Uterus (tissue), 4 donors: ENCODE results near the gene PRKAG2. TPM values are rescaled to one million over a fixed set of nuclear protein-coding genes. Genes with fewer than 3 reads are reported as not detected.

Experiments used
- DNase-seq, 2 donors: peaks; one replicate each; pipeline ENCODE4 v3.0.0-alpha.2; 2019 to 2020
- H3K27ac ChIP-seq, 2 donors: fragments of 200-600 bp; sonication (generic); 1 replicate in 1 of 2; 2 replicates in 1 of 2; pipeline ENCODE4 v1.5.1; 2016 to 2018
- H3K27me3 ChIP-seq, 2 donors: fragments of 200-600 bp; sonication (generic); one replicate each; pipeline ENCODE4 v1.5.1; 2018 to 2019; ENCODE audit warnings: control low read depth in 1 of 2
- H3K36me3 ChIP-seq, 2 donors: fragments of 200-600 bp; sonication (generic); one replicate each; pipeline ENCODE4 v1.5.1; 2019; ENCODE audit warnings: control low read depth in 1 of 2
- H3K4me1 ChIP-seq, 2 donors: fragments of 200-600 bp; sonication (generic); one replicate each; pipeline ENCODE4 v1.5.1; 2018 to 2019; ENCODE audit warnings: control low read depth in 1 of 2
- H3K4me3 ChIP-seq, 2 donors: fragments of 200-600 bp; sonication (generic); 1 replicate in 1 of 2; 2 replicates in 1 of 2; pipeline ENCODE4 v1.5.1; 2018 to 2019; ENCODE audit warnings: mild to moderate bottlenecking in 1 of 2
- H3K9me3 ChIP-seq, 2 donors: fragments of 200-600 bp; sonication (generic); one replicate each; pipeline ENCODE4 v1.5.1; 2019; ENCODE audit warnings: control low read depth in 1 of 2
- CTCF ChIP-seq, 4 experiments: fragments of 200-600 bp in 2 of 4; fragments of 450-650 bp in 2 of 4; sonication (generic) in 2 of 4; IDR thresholded peaks; one replicate each; pipeline ENCODE4 v1.5.1; 2016 to 2019; ENCODE audit warnings: antibody characterized with exemption in 4 of 4, mild to moderate bottlenecking in 2 of 4, moderate library complexity in 1 of 4
- POLR2A ChIP-seq, 2 donors: fragments of 450-650 bp; IDR thresholded peaks; one replicate each; pipeline ENCODE4 v1.6.1; 2016; ENCODE audit warnings: antibody characterized with exemption in 2 of 2, mild to moderate bottlenecking in 1 of 2, moderate library complexity in 1 of 2
- intact Hi-C: fragments of 100-400 bp; cut with DNase I; formaldehyde crosslinking; loops from one replicate; pipeline ENCODE4 v1.15.1; 2023; ENCODE audit warnings: low total_unique reads
- total RNA-seq, 4 donors: library from RNA; depleted of rRNA in 3 of 4; stranded (reverse); fragments of >200 nt in 3 of 4; gene quantifications; one replicate each; pipeline versions ENCODE4 v1.1.0 to v1.2.4, GENCODE V29; 2014 to 2023
- donor health status: DM: yes; HTN: yes; CAD: no.

Gene PRKAG2
- total RNA-seq, 4 donors from 2014 or later, result 15.1 to 66.2 (median 33.6) TPM

- Histone ChIP-seq H3K27me3 (no peaks in the 10 kb centered on the region), H3K36me3 (no peaks in the 10 kb centered on the region), H3K4me3 (no peak overlapping the region), H3K9me3 (no peaks in the 10 kb centered on the region), H3K4me1 (no peaks in the 10 kb centered on the region), H3K27ac (no peak overlapping the region)
- no peak for DNase-seq
- intact Hi-C loops, result no loop called here
- TF ChIP-seq POLR2A (IDR thresholded peaks at IDR 0.05) (no peak), CTCF (IDR thresholded peaks at IDR 0.05) (no peak)
Measured at GRCh38 chr7:151802469-151802846, 74.5 kb downstream of the PRKAG2 start.

- Histone ChIP-seq H3K4me1 (no peaks in the 10 kb centered on the region), H3K4me3 (no peak overlapping the region), H3K9me3 (no peaks in the 10 kb centered on the region), H3K27ac (no peak overlapping the region), H3K36me3 (no peaks in the 10 kb centered on the region), H3K27me3 (no peaks in the 10 kb centered on the region)
- intact Hi-C loops, result no loop called here
- TF ChIP-seq CTCF (IDR thresholded peaks at IDR 0.05) (no peak), POLR2A (IDR thresholded peaks at IDR 0.05) (no peak)
- DNase-seq, result no peak
Measured at GRCh38 chr7:151801782-151802468, 75.0 kb downstream of the PRKAG2 start.

DNA sequence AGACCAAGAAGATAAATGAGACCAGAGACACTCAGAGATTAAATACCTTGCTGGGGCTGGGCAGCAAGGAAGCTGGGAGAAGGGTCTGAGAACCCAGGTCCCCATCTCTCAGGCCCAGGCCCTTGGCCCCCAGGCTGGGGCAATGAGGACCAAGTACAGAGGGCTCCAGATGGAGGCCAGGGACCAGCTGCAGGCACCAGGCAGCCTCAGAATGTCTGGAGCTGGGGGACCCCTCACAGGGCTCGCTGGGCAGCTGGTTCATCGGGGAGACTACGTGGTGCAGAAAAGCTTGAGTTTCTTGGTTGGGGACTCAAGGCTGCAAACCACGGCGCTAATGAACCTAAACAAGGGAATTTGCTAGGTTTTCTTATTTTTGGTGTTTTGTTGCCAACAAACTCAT, 75.6 kb downstream of the PRKAG2 start:
- Histone ChIP-seq H3K9me3 (no peaks in the 10 kb centered on the region), H3K27ac (no peak overlapping the region), H3K27me3 (no peaks in the 10 kb centered on the region), H3K36me3 (no peaks in the 10 kb centered on the region), H3K4me3 (no peak overlapping the region), H3K4me1 (no peaks in the 10 kb centered on the region)
- TF ChIP-seq CTCF (IDR thresholded peaks at IDR 0.05) (no peak), POLR2A (IDR thresholded peaks at IDR 0.05) (no peak)
- no peak for DNase-seq
- intact Hi-C loops, result no loop called here

DNA sequence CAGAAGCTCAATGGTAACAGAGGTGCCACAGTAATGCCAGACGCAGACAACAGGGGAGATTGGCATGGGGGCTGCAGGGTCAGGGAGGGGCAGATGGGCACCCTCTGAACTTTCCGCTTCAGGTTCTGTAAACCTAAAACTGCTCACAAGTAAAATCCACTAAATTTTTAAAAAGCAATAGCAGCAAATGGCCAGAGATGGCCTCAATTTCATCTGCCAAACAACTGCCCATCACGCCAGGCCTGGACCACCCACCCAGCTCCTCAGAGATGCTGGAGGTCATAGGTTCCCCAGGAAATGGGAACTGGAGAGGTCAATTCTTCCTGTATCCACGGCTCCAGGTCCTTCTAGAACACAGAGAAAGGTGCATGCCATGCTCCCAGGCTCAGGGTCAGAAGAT, 76.1 kb downstream of the PRKAG2 start:
- no peak for DNase-seq
- Histone ChIP-seq H3K27ac (no peak overlapping the region), H3K36me3 (no peaks in the 10 kb centered on the region), H3K4me1 (no peaks in the 10 kb centered on the region), H3K9me3 (no peaks in the 10 kb centered on the region), H3K27me3 (no peaks in the 10 kb centered on the region), H3K4me3 (no peak overlapping the region)
- TF ChIP-seq CTCF (IDR thresholded peaks at IDR 0.05), result no peak
- no peak for TF ChIP-seq POLR2A (IDR thresholded peaks at IDR 0.05)
- intact Hi-C loops, result no loop called here

- Histone ChIP-seq H3K36me3 (no peaks in the 10 kb centered on the region), H3K27ac (no peak overlapping the region), H3K4me3 (no peak overlapping the region), H3K9me3 (no peaks in the 10 kb centered on the region), H3K4me1 (no peaks in the 10 kb centered on the region), H3K27me3 (no peaks in the 10 kb centered on the region)
- intact Hi-C loops, result no loop called here
- no peak for DNase-seq
- TF ChIP-seq CTCF (IDR thresholded peaks at IDR 0.05), result no peak
Measured at GRCh38 chr7:151800391-151800790, 76.5 kb downstream of the PRKAG2 start.
